ENCODE results near the gene PRKCA. TPM values are rescaled to one million over a fixed set of nuclear protein-coding genes. Genes with fewer than 3 reads are reported as not detected.

Gene PRKCA
- total RNA-seq, 4 donors from 2014 or later = 9.6 to 15.5 (median 11.1) TPM

GRCh38 chr17:66585472-66585871, 283.1 kb downstream of the PRKCA start:
- 92 to 96% methylated on average over 5 of the region's 5 CpGs for WGBS, 2 donors
- no peak overlapping the region for H3K4me3 ChIP-seq (ENCODE audit: low read depth, poor library complexity, severe bottlenecking)
- no peak for DNase-seq (ENCODE audit: low spot score in 2 of 2)
- intact Hi-C loops (cut with DNase I; ENCODE audit: low total_unique reads) = no loop called here
- TF ChIP-seq, protein P1, sequence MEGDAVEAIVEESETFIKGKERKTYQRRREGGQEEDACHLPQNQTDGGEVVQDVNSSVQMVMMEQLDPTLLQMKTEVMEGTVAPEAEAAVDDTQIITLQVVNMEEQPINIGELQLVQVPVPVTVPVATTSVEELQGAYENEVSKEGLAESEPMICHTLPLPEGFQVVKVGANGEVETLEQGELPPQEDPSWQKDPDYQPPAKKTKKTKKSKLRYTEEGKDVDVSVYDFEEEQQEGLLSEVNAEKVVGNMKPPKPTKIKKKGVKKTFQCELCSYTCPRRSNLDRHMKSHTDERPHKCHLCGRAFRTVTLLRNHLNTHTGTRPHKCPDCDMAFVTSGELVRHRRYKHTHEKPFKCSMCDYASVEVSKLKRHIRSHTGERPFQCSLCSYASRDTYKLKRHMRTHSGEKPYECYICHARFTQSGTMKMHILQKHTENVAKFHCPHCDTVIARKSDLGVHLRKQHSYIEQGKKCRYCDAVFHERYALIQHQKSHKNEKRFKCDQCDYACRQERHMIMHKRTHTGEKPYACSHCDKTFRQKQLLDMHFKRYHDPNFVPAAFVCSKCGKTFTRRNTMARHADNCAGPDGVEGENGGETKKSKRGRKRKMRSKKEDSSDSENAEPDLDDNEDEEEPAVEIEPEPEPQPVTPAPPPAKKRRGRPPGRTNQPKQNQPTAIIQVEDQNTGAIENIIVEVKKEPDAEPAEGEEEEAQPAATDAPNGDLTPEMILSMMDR (IDR thresholded peaks at IDR 0.05) = no peak
- TF ChIP-seq POLR2A (IDR thresholded peaks at IDR 0.05) = no peak

- WGBS, 2 donors = 97 to 99% methylated on average over 7 of the region's 7 CpGs
- intact Hi-C loops (cut with DNase I; ENCODE audit: low total_unique reads) = no loop called here
- no peak overlapping the region for H3K4me3 ChIP-seq (ENCODE audit: low read depth, poor library complexity, severe bottlenecking)
- DNase-seq (ENCODE audit: low spot score in 2 of 2) = no peak
- TF ChIP-seq POLR2A (IDR thresholded peaks at IDR 0.05) = no peak
- TF ChIP-seq, protein P1 (IDR thresholded peaks at IDR 0.05) = no peak
These were observed 287.5 kb downstream of the PRKCA start for GRCh38 chr17:66589892-66590291.

- 96 to 100% methylated on average over 2 of the region's 2 CpGs for WGBS, 2 donors
- H3K4me3 ChIP-seq (ENCODE audit: low read depth, poor library complexity, severe bottlenecking) = no peak overlapping the region
- intact Hi-C loops (cut with DNase I; ENCODE audit: low total_unique reads) = no loop called here
- no peak for DNase-seq (ENCODE audit: low spot score in 2 of 2)
- TF ChIP-seq, protein P1 (IDR thresholded peaks at IDR 0.05) = no peak
These were observed 290.7 kb downstream of the PRKCA start for GRCh38 chr17:66593116-66593515.

GRCh38 chr17:66595893-66596292, 293.5 kb downstream of the PRKCA start:
- no peak for DNase-seq (ENCODE audit: low spot score in 2 of 2)
- no peak for TF ChIP-seq POLR2A (IDR thresholded peaks at IDR 0.05)
- TF ChIP-seq, protein P1 (IDR thresholded peaks at IDR 0.05) = no peak
- H3K4me3 ChIP-seq (ENCODE audit: low read depth, poor library complexity, severe bottlenecking) = no peak overlapping the region
- intact Hi-C loops (cut with DNase I; ENCODE audit: low total_unique reads) = no loop called here
- 92 to 94% methylated on average over 12 of the region's 12 CpGs for WGBS, 2 donors

DNA sequence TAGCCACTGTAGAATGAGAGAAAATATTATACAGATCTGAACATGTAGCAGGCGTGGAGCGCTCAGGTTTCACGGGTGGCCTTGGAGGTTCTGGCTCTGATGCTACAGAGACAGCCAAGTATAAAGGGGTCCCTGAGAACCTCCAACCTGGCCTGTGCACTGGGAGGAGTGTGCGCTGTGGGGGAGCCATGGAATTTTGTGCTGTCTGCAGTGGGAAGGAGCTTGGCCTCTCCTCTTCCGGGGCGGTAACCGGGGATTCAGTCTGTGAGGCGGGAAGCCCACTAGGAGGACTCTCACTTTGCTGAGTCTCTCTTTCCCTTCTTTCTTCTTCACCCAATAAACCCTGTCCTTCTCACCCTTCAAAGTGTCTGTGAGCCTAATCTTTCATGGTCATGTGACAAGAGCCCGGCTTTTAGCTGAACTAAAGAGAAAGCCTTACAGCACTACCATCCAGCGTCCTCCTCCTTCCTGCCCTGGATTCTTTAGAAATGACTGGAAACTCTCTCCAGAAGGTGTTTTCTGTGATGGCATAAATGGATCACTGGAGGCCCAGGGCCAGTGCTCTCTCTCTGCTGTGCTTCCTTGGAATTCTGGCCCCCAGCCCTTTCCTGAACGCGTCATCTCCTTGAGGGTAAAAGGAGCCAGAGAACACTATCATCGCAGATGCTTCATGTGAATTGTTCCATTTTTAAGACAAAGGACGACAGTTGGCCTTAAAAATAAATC, 300.4 kb downstream of the PRKCA start:
- TF ChIP-seq, protein P1 (IDR thresholded peaks at IDR 0.05) = no peak
- TF ChIP-seq POLR2A (IDR thresholded peaks at IDR 0.05) = no peak
- H3K4me3 ChIP-seq (ENCODE audit: low read depth, poor library complexity, severe bottlenecking) = no peak overlapping the region
- DNase-seq (ENCODE audit: low spot score in 2 of 2) = no peak
- WGBS, 2 donors = 89 to 90% methylated on average over 14 of the region's 14 CpGs
- intact Hi-C loops (cut with DNase I; ENCODE audit: low total_unique reads) = no loop called here

DNA sequence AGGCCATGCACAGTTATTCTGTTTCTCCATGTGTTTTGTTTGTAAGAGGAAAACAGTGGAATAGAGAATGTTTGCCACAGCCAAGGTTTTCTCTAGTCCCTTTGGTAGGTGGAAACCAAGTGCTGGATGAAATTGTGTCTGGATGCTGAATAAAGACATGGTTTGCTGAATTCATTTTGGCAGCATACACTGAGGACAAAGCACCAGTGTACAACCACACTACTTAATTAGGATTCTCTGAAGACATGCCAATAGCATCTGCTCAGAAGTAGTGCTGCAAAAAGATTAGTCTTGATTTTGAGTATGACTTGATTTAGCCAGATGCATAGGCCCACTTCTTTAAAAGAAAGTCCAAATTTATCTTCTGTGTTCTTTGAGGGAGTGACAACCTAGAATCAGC, 302.0 kb downstream of the PRKCA start:
- TF ChIP-seq POLR2A (IDR thresholded peaks at IDR 0.05) = no peak
- TF ChIP-seq, protein P1 (IDR thresholded peaks at IDR 0.05) = no peak
- no peak for DNase-seq (ENCODE audit: low spot score in 2 of 2)
- intact Hi-C loops (cut with DNase I; ENCODE audit: low total_unique reads) = no loop called here
- no peak overlapping the region for H3K4me3 ChIP-seq (ENCODE audit: low read depth, poor library complexity, severe bottlenecking)
